Stimulated activated CD8-positive, alpha-beta memory T cell treated with anti-CD3 and anti-CD28 coated beads, Interleukin-7, amount 100 ng/mL, for 4 hours (primary cell): ENCODE data around the gene SOX2.
"Not testable (repeated sequence)": the region's sequence is repeated elsewhere in the genome, so short reads cannot be mapped to it uniquely, and the experiment has no call there.

Experiments used
- DNase-seq, 2 donors: peaks; one replicate each; pipeline ENCODE4 v3.0.0-alpha.2; 2020; ENCODE audit warnings: low read depth in 2 of 2

The SOX2 gene

GRCh38 chr3:181757694-181758306 lies 46.1 kb downstream of the SOX2 start:
- DNase-seq: no peak

- no peak for DNase-seq
Observed at GRCh38 chr3:181761906-181762305, 50.2 kb downstream of the SOX2 start.

GRCh38 chr3:181764033-181764432 lies 52.3 kb downstream of the SOX2 start:
- not testable (repeated sequence) for DNase-seq
